ENCODE data around the gene MPP2.

DNA sequence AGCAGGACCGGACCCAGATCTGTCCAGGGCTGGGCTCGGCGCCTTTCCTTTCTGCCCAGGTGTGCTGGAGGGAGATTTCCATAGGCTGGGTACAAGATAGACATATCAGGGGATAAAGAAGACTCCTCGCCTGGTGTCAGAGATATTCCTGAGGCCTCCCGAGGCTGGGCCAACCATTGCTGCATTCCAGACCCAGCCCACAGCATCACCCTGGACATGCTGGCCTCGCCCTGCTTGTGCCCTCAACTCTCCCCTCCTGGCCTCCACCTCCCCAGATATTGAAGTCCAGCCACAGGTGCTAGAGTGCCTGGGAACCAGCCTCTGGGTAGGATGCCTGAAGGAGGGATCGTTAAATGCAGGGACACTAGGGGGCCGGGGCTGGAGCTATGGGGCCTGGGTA lies 58.2 kb downstream of the MPP2 start:
- TF ChIP-seq, protein P1, sequence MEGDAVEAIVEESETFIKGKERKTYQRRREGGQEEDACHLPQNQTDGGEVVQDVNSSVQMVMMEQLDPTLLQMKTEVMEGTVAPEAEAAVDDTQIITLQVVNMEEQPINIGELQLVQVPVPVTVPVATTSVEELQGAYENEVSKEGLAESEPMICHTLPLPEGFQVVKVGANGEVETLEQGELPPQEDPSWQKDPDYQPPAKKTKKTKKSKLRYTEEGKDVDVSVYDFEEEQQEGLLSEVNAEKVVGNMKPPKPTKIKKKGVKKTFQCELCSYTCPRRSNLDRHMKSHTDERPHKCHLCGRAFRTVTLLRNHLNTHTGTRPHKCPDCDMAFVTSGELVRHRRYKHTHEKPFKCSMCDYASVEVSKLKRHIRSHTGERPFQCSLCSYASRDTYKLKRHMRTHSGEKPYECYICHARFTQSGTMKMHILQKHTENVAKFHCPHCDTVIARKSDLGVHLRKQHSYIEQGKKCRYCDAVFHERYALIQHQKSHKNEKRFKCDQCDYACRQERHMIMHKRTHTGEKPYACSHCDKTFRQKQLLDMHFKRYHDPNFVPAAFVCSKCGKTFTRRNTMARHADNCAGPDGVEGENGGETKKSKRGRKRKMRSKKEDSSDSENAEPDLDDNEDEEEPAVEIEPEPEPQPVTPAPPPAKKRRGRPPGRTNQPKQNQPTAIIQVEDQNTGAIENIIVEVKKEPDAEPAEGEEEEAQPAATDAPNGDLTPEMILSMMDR (IDR thresholded peaks at IDR 0.05), result no peak
- no peak for TF ChIP-seq POLR2A (IDR thresholded peaks at IDR 0.05)
